ENCODE results near the gene SNX10.

Gene SNX10

DNA sequence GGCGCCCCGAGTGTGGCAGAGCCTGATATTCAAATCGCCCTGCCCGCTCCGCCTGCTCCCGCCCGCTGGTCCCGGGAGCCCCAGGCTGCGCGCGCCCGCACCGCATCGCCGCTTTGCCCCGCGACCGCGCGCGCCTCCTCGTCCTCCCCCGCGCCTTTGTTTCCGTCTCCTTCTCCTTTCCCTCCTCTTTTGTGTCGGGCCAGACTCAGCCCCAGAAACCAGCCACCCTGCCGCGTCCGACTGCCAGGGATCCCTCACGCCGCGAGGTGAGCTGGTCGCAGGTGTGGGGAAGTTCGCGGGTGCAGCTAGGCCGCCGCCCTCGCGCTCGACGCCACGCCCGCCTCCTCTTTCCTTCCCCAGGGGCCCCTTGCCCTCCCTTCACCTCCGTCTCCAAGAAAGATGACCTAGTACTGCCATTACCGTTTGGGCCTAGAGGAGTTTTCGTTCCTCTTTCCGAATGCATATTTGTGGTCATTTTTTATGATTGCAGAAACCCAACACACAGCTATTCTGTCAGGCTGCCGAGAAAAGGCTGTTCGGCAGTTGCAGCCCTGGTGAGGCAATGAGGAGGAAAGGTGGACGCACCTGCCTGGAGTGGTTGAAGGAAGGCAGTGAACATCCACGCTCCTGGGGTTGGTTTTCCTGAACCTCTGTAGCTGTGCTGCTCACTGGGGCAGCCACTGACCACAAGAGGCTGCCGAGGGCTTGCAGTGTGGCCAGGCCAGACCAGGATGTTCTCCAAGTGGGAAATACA lies 107.3 kb downstream of the SNX10 start:
- no peak for DNase-seq (ENCODE audit: low read depth in 2 of 2, low spot score in 1 of 2)

DNA sequence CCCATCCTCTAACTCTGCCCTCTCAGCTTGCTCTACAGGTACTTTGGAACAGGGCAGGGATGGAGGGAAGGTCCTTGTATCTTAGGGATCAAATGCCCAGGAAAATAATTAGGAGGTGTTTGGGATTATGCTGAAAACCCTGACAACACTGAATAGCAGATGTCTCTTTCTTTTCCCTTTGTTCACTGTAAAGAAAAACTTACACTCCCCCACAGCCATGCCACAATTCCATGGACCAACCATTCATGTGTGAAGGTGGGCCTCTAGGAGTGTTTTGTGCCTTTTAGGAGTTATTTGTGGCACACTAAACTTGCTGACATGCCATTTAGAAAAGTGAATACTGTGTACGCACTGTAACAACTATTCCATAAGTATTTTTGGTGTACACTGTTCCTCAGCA lies 108.1 kb downstream of the SNX10 start:
- no peak for DNase-seq (ENCODE audit: low read depth in 2 of 2, low spot score in 1 of 2)

DNA sequence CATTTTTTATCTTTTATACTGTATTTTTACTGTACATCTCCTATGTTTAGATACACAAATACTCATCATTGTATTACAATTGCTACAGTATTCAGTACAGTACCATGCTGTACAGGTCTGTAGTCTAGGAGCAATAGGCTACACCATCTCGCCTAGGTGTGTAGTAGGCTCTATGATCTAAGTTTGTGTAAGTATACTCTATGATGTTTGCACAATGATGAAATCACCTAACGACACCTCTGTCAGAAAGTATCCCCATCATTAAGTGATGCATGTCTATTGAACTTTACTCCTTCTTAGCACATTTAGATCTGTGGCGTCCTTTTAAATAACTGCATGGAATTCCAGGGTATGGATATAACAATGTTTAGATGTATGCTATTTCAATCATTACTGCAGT lies 112.0 kb downstream of the SNX10 start:
- DNase-seq (ENCODE audit: low read depth in 2 of 2, low spot score in 1 of 2), result no peak

DNA sequence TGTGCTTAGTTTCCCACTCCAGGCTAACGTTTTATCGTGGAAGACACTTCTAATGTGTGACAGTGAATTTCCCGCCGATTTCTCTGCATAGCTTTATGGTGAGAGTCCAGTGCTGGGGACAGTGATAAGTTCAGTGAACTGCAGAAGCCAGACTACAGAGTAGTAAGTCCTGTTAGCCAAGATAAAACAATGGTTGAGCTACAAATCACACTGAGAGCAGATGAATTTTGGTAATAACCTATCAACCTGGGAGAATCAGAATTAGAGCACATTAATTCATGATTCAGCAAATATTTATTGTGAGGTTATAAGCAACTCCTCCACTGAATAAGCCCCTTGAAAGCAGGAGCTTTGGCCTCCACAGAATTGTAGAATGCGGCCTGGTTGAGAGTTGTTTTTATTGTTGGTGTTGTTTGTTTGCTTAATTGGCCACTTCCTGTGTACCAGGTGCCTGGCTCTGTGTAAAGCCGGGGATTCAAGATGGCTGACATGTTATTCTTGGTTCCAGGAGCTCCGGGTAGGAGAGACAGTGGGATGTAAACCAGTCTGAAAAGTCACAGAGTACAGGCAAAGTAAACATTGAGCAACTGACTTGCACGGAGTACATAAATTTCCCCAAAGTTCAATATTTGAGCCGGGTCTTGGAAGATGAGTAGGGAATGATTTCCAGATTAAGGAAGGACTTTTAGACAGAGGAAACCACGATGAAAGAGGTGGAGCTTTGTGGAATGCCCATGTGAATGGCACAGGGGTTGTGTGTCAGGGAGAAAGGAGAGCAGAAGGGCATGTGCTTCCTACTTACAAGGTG lies 112.7 kb downstream of the SNX10 start:
- no peak for DNase-seq (ENCODE audit: low read depth in 2 of 2, low spot score in 1 of 2)

DNA sequence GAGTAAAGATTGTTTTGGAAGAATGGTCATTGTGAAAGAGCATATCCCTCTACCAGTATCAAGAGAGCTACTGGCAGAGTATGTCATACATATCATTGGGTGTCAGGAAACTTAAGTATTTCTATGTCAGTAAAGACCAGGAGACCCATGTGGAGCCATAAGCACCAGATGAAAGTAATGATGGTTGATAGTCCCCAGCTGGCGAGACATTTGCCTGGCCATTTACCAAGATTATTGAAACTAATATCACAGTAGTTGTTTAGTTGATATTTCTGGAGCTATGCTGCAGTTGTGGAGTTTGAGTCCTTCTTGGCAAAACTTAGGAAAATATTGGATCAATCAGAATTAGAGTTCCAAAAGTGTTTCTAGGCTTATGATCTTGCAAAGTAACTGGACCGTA lies 114.8 kb downstream of the SNX10 start:
- no peak for DNase-seq (ENCODE audit: low read depth in 2 of 2, low spot score in 1 of 2)

DNA sequence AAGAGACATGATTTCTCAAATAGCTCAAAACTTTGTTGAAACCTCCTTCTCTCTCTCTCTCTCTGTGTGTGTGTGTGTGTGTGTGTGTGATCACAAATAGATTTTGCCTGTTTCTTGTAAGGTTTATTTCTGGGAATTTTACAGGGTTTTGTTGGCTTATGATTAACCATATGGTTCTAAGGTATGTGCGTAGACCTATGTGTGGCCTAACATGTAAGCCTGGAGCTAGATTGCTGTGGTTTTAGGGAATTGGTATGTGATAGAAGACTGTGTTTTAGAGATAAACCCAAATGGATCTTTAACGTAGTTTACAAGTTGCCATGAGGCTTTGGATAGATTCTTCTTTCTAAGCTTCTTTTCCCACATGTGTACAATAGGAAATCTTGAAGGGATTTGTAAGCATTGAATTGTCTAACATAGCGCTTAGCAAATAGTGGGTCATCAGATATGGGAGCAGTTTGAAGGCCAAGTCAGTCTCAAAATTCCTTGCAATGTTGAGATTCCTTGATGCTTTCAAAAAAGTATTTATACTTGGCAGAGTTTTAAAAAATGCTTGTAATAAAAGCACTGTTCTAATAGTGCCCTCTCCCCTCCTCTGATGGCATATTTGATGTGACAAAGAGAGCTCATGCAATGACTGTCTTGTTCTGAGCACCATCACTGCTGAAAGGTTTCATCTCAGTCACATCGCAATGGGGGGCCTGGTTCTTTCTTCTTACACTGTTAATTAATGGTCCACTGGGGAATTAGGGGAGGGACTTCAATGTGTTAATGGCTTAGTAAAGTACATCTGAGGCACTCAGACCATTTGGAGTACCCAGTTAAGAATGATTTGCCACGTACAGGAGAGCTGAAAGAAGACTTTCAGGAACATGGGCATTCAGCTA lies 118.2 kb downstream of the SNX10 start:
- no peak for DNase-seq (ENCODE audit: low read depth in 2 of 2, low spot score in 1 of 2)

DNA sequence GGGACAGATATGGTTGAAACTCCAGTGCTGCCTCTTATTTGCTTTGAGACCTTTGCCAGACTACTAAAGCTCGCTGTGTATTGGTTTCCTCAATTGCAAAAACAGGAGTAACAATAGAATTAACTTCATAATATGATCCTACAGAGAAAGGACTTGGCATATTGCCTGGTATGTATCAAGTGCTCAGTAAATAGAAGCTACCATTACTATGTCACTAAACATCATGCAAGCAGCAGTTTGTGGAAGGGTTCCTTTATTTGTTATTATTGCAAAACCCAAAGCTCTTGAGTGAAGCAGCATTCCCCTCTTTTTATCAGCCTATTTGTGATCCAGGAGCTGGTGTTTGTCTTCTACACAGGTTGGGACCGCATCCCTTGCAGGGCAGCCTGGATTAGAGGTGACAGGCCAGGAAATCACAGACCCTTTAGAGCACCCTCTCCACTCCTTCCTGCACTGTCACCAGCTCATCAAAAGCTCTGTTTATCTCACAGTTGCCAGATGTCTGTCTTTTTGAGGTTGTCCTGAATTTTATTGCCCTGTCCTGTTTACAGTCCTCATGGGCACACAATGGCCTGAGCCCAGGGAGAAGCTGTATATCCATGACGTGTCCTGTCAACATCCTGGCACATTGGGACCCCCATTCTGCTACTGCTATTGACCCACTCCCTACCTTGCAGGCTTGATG lies 121.5 kb downstream of the SNX10 start:
- no peak for DNase-seq (ENCODE audit: low read depth in 2 of 2, low spot score in 1 of 2)

DNA sequence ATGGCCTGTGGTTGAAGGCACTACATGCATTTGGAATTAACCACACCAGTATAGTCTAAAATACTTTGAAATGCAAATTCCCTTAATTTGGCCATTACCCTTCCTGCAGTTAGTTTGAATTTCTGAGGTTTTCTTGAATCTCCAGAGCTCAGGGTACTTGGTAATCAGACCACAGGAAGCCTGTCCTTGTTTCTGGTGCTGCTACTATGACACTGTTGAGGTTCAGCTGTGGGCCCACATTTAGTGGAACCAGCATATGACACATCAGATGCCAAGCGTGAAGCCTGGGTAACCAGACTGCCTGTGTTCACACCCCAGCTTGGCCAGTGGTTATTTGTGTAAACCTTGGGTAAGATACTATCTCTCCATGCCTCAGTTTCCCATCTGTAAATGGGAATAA lies 124.3 kb downstream of the SNX10 start:
- DNase-seq (ENCODE audit: low read depth in 2 of 2, low spot score in 1 of 2), result no peak

DNA sequence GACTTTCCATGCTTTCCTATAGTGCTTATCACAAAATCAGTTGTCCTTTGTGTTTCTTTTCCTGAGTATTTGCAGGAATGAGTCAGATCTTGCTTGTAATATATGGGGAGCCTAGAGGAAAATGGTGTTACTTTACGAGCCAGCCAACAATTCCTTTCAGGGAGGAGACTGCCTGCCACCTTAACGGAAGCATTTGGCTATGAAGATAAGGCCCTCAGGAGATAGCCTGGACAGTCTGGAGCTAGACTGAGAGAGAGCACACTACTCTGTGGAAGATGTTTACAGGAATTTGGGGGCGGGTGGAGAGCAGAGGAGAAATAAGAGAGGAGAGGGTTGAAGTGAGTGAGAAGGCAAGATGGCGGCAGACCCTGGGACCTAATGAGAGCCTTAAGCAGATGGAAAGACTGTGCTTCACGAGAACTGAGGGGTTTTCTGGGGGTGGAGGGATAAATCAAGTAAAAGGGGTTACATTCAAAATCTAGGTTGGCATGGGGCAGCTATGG lies 126.3 kb downstream of the SNX10 start:
- DNase-seq (ENCODE audit: low read depth in 2 of 2, low spot score in 1 of 2), result no peak

DNA sequence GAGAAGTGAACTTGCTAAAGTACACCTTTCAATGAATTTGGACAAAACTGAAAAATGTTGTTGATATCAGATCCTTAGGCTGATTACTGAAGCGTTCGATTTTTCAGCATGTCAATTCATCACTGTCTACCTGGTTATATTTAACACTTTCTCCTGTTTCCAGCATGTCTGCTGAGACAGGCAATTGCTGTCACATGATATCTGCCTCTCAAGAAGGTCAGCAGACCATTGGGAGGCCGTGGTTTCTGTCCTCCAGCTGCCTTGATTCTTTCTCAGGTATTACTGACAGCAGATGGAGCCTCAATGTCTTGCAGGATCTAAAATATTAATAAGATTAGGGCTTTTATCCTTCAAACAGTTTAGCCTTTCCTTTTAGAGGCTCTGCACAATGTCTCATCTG lies 127.5 kb downstream of the SNX10 start:
- no peak for DNase-seq (ENCODE audit: low read depth in 2 of 2, low spot score in 1 of 2)

DNA sequence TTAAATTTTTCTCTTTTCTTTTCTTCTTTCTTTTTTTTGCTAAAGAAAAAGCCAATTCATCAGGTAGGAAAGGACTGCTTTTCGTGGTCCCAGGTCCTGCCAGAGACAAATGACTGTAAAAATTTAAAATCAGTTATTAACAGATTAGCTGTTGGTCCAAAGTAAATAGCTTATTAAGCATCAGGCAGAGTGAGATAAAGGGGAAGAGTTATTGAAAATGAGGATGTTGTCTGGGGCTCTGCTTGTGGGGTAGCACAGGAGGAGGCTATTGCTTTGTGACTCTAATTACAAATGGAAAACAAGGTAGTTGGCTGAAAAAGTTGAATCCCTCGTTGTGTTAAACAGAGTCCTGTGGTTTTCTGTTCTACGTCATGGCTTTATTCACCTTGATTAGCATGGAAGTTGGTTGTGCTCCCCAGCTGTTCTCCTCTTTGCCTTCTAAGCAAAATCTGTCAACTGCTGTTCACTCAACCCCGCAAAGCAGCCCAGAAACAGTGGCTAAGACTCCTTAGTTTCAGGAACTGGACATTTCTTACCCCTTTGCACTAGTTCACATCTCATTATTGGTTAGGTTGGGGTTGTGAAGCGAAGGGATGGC lies 128.9 kb downstream of the SNX10 start:
- DNase-seq (ENCODE audit: low read depth in 2 of 2, low spot score in 1 of 2), result no peak

DNA sequence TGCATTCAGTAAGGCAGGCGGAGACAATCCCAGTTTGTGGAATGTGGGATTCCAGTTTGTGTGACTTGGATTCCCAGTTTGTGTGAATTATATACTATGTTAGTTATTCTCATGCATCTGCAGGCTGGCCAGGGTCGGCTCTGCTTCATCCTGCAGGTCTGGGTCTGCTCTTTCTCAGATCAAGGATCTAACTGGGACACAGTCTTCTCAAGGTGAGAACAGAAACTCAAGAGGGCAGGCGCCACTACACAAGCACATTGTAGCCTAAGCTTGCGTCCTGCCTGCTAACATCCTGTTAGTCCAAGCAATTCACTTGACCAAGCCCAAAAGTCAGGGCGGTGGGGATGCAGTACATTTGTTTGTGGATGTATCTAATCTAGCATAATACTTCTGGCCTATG lies 131.1 kb downstream of the SNX10 start:
- no peak for DNase-seq (ENCODE audit: low read depth in 2 of 2, low spot score in 1 of 2)

DNA sequence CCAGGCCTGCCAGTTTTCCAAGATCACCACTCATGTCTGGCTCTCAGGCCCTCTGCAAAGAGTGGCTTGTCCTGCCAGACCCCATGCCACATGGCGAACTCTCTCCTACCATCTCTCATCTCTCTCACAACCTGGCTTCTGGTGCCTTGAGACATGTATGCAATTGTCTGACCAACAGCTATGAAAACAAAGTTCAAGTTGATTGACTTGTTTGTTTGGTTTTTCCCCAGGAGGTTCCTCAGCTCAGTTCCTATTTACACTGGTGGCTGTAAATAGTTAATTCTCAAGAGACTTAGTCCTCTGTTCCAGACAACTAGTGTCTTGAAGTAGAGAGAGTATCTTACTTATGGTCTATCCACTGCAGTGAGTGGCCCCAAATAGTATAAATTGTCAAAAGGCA lies 131.8 kb downstream of the SNX10 start:
- DNase-seq (ENCODE audit: low read depth in 2 of 2, low spot score in 1 of 2), result no peak
